Raji (cell line): ENCODE results near the gene KCNAB1.

Source experiments
- POLR2A ChIP-seq: IDR thresholded peaks from 2 replicates; pipeline ENCODE4 v1.6.1; 2011; ENCODE audit warnings: low read depth, low read length, control low read depth; ENCODE audit not compliant: insufficient read depth

Gene KCNAB1

DNA sequence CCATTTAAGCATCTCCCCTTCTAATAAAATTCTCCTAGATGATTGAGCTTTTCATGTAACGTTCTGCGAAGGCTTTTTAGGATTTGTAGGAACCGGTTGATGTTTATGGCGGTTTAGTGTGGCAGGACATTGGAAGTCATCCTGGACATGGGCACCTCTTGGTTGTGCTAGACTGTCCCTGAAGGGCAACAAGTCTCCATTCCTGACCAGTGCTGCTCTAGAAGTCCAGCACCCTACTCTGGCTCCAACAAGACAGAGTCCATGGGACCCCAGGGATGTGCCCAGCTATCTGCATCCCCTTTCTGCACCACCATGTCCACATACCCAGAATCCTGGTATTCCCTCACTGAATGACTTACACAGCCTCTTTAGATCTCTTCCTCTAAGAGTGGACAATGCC, 46.4 kb downstream of the KCNAB1 start:
- no peak for TF ChIP-seq POLR2A

DNA sequence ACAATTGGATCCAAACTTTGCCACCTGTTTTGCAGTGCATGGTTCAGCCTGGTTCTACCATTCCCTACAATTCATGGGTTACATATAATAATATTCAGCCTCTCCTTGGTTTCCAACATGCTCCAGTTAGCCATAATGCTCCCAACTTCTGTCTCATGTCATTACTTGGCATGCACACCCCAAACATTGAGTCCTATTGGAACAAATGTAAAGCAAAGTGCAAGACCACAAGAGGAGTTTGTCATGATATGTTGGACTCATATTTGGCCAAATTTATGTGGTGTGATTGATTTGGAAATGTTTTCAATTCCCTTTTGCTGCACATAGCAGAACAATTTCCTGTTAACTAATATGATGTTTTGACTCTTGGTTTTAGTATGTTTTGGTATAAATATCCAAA, 50.2 kb downstream of the KCNAB1 start:
- TF ChIP-seq POLR2A: no peak

DNA sequence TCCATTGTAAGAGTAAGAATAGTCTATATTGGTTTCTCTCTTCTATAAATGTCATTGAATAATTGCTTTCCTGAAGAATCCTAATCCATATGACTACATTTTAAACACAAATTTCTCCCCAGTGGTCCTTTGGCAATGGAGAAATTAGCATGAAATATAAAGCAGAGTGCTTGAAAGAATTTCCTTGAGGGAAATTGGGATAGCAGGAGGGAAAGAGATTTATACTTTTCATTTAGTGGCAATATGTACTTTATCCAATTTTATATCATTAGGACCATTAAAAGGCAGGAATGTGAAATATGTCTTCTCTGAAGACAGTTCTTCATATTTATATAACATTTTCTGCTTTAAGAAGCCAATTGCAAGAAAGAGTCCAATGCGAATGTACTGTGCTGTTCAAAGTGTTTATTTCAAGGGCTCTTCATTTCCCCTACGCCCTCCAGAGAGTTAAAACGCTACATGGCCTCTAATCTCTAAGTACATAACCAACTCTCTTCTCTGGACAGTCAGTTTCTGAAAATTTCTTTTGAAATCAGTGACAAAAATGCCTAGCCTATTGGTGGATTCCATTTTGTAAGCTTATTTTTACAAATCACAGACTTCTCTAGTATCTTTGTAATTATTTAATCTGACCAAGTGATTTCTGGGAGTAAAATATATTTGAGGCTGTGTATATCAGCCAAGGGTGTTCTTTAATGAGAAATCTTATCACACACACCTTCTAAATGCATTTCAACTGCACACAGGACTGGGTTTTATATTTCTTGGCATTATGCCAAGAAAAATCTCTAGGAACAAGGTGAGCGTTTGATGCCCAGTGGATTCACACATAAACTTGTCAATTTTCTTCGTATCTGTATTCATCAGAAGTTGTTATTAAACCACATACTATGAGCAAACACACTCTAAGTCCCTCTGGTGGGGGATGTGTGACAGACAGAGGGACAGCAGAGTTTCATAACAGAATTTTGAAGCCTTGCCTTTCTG, 51.2 kb downstream of the KCNAB1 start:
- no peak for TF ChIP-seq POLR2A

DNA sequence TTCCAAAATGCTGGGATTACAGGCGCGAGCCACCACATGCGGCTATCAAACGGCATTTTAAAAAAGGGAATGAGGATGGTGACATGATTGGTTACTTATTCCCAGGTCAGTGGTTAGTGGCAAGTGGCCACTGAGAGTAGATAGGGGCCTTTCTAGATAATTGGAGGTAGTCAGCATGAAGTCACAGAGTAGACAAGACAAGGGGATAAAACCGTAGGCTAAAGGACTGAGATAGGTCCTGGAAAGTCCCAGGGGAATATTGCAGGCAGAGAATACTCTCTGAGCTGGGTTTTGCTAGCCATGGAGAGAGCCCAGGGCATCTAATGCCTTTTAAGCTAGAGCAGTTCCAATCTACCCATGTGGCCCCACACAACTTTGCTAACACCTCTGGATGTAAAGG, 52.2 kb downstream of the KCNAB1 start:
- no peak for TF ChIP-seq POLR2A

DNA sequence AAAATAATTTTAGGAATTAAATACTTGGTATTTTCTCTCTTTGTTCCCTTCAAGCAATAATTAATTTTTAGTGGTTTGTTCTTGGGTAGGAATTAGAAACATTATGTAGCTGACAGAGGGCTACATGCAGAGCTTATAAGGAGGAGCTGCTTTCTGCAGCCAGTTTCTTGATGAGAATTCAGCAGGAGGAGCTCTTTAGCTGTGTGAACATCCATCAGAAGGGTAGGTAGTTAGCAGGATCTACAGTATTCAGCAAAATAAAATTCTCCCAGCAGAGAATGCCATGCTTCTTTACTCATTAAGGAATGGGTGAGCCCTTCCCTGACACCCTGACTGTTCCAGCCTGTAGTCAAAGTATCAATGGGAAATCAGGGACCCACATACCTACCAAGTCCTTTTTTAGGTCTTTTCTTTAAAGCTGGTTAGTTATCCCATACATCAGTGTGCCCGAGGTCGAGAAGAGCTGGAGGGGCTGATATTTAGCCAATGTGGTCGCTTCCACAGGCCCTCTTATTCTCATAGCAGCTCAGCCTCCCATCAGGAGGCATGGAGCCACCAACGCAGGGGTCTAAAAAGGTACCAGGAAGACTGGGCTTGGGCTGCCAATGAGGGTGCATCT, 54.0 kb downstream of the KCNAB1 start:
- no peak for TF ChIP-seq POLR2A

DNA sequence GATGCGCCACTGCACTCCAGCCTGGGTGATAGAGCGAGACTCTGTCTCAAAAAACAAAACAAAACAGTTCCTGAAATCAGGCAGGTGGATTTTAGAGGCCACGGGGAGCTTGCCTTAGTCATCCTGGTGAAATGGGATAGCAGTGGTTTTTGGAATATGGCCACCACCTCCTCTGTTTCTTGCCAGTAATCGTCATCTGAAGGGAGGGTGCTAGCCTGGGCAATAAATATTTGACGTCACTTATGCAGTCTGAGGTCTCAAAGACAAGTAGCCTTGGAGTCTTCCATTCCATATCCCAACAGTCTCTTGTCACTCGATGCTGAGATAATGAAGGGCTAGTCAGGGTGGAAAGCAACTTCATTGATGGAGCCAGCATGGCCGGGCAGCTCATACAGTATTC, 55.2 kb downstream of the KCNAB1 start:
- TF ChIP-seq POLR2A: no peak

DNA sequence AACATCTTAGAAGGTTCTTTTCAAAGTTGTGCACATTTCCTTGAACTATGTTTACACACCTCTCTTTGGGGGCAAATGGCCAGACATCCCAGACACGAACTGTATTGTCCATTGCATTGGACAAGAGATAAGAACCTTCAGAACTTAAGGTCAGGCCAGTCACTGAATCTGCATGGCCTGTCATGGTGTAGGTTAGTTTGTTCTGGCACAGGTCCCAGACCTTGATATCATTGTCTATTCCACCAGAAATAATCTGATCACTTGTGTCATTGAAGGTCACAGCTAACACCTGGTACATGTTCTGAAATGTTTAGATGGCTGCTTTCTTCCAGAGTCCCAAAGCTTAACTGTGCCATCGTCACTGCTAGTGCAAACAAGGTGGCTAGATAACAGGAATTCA, 55.7 kb downstream of the KCNAB1 start:
- TF ChIP-seq POLR2A: no peak

DNA sequence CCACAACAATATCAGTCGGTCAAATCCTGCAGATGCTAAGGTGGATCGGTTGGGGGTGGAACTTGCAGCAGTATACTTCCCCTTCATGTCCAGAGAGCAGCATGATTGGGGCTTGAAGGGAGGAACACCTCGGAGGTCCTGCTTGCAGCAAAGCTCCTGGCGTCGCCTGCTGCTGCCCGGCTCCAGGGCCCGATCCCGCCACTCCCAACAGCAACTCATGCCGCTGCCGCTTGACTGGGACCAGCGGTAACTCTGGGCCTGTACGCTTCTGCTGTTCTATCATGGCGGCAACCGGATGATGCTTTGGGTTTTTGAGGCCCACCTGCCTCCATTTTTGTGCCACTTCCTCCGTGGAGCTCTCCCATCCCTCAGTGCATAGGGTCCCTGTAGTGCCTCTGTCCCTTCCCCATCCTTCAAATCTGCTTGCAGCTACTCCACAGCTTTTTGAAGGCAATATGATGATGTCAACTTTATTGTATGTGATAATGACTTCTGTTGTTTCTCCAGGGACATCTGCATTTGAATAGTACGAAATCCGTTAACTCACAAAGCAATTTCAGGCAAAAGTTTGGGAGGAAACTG, 56.3 kb downstream of the KCNAB1 start:
- no peak for TF ChIP-seq POLR2A

DNA sequence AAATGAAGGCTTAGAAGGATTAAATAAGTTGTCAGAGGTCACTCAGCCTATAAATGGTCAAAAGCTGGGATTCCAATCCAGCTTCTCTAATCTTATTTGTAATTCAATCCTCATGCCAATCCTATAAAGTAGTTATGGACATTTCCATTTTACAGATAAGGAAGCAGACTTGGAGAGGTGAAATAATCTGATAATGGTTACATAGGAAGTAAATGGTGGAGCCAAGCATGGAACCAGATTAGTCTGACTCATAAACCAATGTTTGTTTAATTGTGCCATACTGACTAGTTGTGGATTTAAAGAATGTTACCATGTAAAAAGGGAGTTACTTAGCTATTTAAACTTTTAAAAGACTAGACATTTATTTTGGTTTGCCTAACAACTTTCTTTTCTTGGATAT, 59.7 kb downstream of the KCNAB1 start:
- TF ChIP-seq POLR2A: no peak

DNA sequence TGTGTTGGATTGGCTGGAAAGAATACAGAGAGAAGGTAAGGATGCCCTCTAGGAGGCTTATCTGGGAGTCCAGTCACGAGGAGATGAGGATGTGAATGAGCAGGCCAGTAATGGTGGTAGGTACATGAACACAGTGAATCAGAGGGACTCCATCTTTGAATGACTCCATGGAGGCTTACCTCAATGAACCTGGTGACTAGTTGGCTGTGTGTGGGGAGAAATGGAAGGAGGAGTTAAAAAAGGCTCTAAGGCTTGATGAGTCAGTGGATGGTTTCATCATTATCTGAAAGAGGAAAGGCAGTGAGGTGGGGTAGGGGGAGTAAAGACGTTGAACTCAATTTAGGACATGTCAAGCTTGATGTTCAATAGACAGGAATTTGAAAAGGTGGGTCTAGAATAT, 61.1 kb downstream of the KCNAB1 start:
- TF ChIP-seq POLR2A: no peak

DNA sequence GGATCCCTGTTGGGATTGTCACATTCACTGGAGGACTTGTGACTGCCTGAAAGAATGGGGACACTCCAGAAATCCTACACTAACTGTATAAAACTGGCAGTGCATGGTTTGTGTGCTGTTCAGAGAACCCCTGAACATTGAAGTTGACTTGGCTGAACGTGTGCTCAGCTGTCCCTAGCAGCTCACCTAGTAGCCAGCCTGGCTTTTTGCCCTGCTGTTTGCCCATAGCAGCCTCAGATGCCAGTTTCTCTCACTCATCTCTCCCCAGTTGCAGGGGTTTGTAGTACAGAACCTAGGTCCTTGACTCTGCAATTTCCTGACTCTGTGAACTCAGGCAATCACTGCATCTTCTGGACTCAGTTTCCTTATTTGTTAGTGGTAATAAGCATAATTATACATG, 63.0 kb downstream of the KCNAB1 start:
- no peak for TF ChIP-seq POLR2A

DNA sequence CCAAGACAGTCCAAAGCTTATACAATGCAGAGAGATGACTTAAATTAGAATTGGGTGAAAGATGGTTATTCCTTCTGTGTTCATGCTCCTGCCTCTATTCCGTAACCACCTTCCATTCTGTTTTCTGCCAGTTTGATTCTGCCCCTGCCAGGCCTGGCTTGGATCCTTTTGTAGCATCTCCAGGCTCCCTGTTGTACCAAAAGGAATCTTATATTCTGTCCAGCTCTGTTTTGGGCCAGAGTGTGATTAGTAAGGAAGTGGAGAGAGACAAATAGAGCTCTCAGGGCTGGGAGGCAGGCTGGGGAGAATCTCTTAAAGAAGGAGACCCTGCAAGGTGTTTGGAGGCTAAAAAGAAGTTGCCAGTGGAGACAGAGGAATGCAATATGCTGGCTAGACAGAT, 63.8 kb downstream of the KCNAB1 start:
- TF ChIP-seq POLR2A: no peak

DNA sequence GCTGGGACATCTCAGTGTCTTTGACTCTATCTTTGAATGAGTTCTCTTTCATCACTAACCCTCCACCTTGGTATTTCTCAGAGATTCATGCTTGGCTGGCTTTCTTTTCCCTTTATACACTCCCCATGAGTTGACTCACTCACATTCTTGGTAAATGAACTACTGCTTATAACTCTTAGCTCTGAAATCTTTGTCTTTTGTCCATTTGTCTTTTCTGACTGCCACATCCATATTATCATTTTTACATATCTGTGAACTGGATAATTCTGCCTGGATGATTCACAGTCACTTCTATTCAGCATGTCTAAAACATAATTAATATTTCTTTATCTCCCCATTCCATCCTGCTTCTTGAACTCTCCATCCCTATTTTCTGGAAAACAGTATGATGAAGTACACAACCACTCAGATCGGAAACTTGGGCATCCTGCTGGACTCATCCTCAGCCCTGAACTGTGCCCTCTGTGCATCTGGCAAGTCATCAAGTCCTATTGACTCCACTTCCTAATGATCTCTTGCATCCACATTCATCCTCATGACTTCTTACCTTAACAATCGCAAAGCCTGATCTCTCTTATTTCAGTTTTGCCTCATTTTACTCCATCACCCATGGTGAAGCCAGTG, 66.9 kb downstream of the KCNAB1 start:
- no peak for TF ChIP-seq POLR2A

DNA sequence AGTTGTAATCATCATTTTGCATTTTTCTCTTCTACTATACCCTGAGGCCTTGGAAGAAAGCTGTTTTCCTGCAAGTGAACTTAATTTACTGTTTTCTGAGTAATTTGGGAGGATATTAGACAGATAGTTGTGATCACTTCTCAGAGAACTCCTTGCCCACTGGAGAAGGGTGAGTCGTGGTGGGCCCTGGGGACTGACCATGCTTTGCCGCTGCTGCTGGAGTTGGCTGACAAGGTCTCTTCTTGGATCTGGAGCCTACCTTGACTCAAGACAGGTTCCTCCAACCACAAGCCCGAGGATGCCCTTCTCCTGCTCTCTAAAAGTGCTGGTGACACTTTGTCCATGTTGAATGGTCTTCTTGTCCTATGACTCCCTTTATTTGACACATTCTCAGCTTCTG, 68.4 kb downstream of the KCNAB1 start:
- TF ChIP-seq POLR2A: no peak

DNA sequence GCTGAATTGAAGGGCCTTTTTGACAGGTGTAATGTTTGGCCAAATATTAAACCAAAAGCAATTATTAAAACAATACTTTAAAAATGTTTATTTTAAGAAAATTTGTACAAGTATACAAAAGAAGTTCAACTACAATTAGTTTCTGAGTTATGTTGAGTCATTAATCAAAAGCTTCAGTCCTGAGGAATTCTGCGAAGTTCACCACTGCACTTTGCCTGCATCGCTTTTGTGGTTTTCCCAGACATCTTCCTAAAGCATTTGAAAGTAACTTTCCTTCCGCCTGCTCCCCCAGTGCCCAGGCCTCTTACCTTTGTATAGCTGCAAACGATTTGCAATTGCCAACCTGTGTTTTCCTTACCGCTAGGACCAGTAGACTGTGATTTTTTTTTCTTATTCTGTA, 69.5 kb downstream of the KCNAB1 start:
- no peak for TF ChIP-seq POLR2A

DNA sequence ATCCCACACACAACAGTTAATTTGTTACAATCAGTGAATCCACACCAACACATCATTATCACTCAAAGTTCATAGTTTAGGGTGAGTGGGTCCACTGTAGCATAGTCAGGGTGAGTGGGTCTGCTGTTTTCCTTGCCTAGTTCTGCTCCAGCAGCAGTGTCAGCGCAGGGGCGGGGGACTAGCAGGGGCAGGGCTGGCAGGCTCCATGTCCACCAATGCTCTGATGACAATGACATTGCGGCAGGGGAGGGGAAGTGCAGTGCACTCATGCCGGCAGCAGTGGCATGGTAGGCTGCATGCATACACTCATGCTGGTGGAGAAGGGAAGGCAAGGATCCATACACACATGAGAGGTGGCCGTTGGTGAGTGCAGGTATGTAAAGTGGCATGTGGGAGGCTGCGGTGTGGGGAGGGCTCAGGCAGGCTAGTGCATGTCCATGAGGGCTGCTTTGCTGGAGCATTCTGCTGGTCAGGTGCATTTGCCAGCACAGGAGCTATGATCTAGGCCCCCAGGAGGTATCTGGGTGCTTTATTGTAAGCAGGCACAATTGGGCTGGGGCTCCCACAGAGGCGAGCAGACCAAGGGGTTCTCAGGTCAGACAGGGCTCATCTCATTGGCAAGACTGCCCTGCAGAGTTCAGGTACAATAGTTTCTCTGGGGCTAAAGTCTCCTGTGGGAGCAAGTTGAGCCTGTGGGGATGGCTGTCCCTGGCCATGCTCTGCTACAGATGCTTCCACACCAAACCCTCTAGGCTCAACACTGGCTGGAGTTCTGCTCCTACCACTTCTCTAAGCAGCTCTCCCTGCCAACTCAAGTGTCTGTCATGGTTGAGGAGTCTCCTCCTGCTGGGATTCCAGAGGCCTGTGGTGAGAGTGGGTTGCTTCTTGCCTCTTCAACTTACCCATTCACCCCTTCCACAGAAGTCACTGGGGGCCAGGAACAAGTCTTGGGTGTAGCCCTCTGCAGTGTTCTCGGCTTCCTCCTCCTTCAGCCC, 81.3 kb downstream of the KCNAB1 start:
- TF ChIP-seq POLR2A: no peak
